Measurements from ENCODE around the gene HYAL2. TPM values are rescaled to one million over a fixed set of nuclear protein-coding genes. Genes with fewer than 3 reads are reported as not detected.

The HYAL2 gene
- total and polyA plus RNA-seq, 5 donors, result 40.9 to 114 (median 46.6) TPM

DNA sequence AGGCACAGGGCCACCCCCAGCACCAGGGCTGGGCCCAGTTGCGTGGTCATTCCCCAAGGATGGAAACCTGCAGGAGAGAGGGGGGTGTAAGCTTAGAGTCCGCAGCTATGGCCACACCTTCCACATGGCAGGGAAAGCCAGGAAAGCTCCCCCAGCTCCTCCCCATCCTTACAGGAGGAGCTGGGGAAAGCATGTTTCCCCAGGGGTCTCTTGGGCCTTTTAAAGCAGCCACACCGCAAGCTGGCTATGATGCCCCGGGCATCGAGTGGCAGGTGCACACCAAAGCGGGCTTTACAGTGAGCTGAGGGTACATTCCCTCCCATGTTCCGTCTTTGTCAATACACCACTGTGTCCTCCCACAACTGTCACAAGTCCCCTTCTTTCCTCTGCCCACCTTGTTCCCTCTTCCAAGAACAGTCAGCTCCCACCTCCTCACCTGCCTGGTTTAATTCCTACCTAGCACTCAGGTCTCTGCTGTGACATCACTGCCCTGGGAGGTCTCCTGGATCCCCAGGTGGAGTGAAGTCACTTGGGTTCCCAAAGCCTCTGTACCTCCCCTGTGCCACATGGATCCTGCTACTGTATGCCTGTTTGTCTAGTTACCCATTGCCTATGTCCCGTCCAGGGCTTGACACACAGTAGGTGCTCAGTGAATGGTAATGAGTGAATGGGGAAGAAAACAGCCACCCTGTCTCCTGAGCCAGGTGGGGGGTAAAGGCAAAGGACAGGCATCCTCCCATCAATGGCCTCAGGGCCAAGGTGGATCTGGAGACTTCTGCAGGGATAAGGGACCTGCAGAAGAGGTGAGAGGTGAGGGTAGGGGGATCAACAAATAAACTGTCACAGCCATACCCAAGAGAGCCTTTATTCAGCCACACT lies 26.8 kb downstream of the HYAL2 start:
- no peaks in the 10 kb centered on the region for H3K27me3 ChIP-seq (ENCODE audit: control insufficient read depth, insufficient read depth)
- peaks cover 16% of the 10 kb centered on the region for H3K4me1 ChIP-seq (ENCODE audit: control insufficient read depth, insufficient read depth, low read length)
- no peak overlapping the region for H3K27ac ChIP-seq (ENCODE audit: low read length)
- DNase-seq (no peak), ATAC-seq (no peak)
- H3K9me3 ChIP-seq (ENCODE audit: control insufficient read depth, low read length), result no peaks in the 10 kb centered on the region
- 81% methylated on average over 8 of the region's 8 CpGs for WGBS
- intact Hi-C loops (cut with DNase I), result no loop called here
- no peak overlapping the region for H3K4me3 ChIP-seq (ENCODE audit: low read length)

DNA sequence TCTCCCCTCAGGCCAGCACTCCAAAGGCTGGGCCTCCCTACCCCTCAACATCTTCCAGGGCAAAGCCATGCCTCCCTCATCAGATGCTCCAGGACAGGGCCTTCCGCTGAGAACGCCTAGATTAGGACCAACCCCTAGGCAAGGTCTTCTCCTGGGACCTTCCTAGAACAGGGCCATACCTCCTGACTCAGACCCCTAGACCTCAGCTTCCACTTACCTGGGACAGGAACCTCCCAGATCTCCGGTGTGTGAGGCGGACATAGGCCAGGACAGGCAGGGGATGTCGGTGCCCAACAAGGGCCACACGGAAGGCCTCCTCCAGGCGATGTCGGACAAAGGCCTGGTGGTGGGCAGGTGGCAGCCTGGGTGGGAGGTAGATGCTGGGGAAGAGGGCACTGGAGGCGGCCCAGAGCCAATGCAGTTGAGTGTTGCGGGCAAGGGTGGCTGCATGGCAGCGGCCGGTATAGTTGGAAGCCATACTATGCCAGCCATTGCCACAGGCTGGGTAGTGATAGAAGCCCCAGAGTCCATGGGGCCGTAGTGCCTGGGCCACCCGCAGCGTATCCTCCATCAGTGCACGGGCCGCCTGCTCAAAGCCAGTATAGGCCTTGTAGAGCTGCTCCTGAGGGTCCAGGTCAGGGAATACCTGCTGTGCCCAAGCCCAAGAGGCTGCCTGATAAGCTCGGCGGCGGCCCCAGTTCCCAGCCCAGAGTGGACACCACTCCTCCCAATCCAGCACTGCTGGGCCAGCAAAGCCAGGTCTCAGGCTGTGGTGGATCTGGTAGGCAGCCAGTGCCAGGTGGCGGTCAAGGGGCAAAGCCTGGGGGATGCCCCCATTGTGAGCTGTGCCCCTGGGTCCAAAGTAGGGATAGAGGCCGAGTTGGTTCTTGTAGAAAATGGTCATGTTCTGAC lies 27.8 kb downstream of the HYAL2 start:
- Histone ChIP-seq H3K4me3 (ENCODE audit: low read length) (no peak overlapping the region), H3K4me1 (ENCODE audit: control insufficient read depth, insufficient read depth, low read length) (peaks cover 10% of the 10 kb centered on the region), H3K27me3 (ENCODE audit: control insufficient read depth, insufficient read depth) (no peaks in the 10 kb centered on the region), H3K9me3 (ENCODE audit: control insufficient read depth, low read length) (no peaks in the 10 kb centered on the region), H3K27ac (ENCODE audit: low read length) (no peak overlapping the region)
- DNase-seq, result peak in 1 of 3 donors; percentile 64
- ATAC-seq, result no peak
- intact Hi-C loops (cut with DNase I), result no loop called here
- WGBS, result 90% methylated on average over 22 of the region's 22 CpGs

DNA sequence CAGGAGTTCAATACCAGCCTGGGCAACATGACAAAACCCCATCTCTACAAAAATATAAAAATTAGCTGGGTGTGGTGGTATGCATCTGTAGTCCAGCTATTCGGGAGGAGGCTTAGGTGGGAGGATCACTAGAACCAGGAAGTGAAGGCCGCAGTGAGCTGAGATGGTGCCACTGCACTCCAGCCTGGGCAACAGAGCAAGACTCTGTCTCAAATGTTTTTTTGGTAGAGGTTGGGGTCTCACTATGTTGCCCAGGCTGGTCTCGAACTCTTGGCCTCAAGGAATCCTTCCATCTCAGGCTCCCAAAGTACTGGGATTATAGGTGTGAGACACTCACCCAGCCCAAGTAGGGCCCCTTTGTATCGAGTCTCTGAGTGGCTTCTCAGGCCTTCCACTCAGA lies 28.5 kb downstream of the HYAL2 start:
- 84% methylated on average over 4 of the region's 4 CpGs for WGBS
- Histone ChIP-seq H3K27ac (ENCODE audit: low read length) (no peak overlapping the region), H3K27me3 (ENCODE audit: control insufficient read depth, insufficient read depth) (no peaks in the 10 kb centered on the region), H3K4me3 (ENCODE audit: low read length) (no peak overlapping the region), H3K9me3 (ENCODE audit: control insufficient read depth, low read length) (no peaks in the 10 kb centered on the region), H3K4me1 (ENCODE audit: control insufficient read depth, insufficient read depth, low read length) (peaks cover 10% of the 10 kb centered on the region)
- intact Hi-C loops (cut with DNase I), result no loop called here
- DNase-seq, result no peak
- no peak for ATAC-seq

DNA sequence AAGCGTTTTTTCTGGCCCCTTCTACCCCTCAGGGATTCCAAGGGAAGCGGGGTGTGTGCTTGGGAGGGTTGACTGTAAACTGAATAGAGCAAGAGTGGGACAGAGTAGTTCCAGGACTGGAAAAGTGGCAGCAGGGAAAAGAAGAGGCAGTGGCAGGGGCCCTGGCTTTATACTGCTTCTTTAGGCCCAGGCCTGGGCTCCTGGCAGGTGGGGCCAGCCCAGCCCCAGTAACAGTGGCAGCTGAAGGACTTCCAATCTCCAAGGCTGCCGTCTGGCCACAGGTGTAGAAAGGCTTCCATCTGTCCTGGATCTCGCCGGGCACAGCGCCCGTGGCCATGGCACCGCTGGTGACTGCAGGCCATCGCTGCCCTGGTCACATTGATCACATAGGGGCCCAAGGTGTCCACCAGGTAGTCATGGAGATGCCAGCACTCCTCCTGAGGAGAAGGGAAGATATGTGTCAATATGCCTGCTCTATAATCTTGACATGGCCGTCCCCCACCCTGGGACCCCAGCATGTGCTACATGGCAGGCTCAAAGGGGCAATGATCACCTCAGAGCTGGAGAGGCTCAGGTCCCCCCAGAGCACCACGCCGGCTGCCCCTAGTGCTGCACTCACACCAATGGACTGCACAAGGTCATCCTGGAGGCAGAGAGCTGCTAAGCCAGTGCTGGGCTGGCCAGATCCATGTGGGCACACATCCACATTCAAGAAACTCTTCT lies 29.3 kb downstream of the HYAL2 start:
- Histone ChIP-seq H3K4me1 (ENCODE audit: control insufficient read depth, insufficient read depth, low read length) (peaks cover 7% of the 10 kb centered on the region), H3K9me3 (ENCODE audit: control insufficient read depth, low read length) (no peaks in the 10 kb centered on the region), H3K4me3 (ENCODE audit: low read length) (no peak overlapping the region), H3K27me3 (ENCODE audit: control insufficient read depth, insufficient read depth) (no peaks in the 10 kb centered on the region), H3K27ac (ENCODE audit: low read length) (peak overlapping the region; percentile 80)
- intact Hi-C loops (cut with DNase I), result no loop called here
- ATAC-seq, result no peak
- peak in 1 of 3 donors; percentile 69 for DNase-seq
- WGBS, result 76% methylated on average over 12 of the region's 12 CpGs

DNA sequence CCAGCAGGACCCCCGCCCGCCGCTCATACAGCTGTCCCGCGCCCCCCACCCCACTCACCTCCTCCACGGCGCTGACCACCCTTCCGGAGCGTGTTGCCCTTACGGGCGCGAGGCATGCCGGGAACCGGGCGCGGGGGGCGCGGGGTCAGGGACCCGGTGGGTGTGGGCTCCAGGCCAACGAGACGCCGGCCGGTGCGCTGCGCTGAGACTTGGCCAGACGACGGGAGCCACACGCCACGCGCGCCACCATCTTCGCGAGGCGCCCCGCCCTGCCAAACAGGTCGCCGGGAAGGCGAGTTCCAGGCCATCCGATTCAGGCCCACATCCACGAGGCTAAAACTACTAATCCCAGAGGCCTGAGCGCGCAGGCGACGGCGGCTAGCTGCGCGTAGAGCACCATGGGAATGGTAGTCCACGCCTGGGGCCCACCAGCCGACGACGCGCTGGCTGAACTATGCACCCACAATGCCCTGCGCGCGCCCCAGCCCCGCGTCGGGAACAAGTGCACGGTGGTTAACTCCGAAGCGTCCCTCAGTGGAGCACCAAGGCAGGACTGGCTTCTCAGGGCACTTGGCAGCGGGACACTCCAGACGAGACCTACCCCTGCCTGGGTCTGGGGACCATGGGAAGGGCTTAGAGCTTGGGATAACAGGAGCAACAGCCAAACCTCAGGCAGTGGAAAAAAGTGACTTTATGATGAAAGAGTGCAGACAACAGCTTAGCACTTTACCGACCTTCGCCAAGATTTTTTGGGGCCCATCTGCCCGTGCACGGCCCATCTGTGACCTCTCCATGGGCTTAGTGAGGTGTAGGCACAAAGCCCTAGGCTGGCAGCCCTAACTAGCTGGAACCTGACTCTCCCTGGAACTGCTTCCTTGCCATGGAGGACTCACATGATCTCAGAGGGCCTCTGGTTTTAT lies 30.1 kb downstream of the HYAL2 start, which contains the start of gene IFRD2:
IFRD2 (minus strand) TSS at position 271 of the 920 bp plus-strand sequence; CDS start at position 116, 155 bp downstream.
- Histone ChIP-seq H3K4me1 (ENCODE audit: control insufficient read depth, insufficient read depth, low read length) (peaks cover 5% of the 10 kb centered on the region), H3K27ac (ENCODE audit: low read length) (peak within 1 kb of the TSS; percentile 80), H3K9me3 (ENCODE audit: control insufficient read depth, low read length) (no peaks in the 10 kb centered on the region), H3K4me3 (ENCODE audit: low read length) (peak within 1 kb of the TSS; percentile 79), H3K27me3 (ENCODE audit: control insufficient read depth, insufficient read depth) (no peaks in the 10 kb centered on the region)
- peak; percentile 98 to 99 (median 99) for DNase-seq
- intact Hi-C loops (cut with DNase I), result no loop called here
- under 1% methylated on average over 67 of the region's 67 CpGs for WGBS
- peak; percentile 93 to 95 for ATAC-seq

- DNase-seq (peak; percentile 33 to 74 (median 71)), ATAC-seq (no peak)
- Histone ChIP-seq H3K27me3 (ENCODE audit: control insufficient read depth, insufficient read depth) (no peaks in the 10 kb centered on the region), H3K4me3 (ENCODE audit: low read length) (no peak overlapping the region), H3K27ac (ENCODE audit: low read length) (no peak overlapping the region), H3K9me3 (ENCODE audit: control insufficient read depth, low read length) (no peaks in the 10 kb centered on the region), H3K4me1 (ENCODE audit: control insufficient read depth, insufficient read depth, low read length) (peaks cover 5% of the 10 kb centered on the region)
- intact Hi-C loops (cut with DNase I), result no loop called here
- WGBS, result 87% methylated on average over 16 of the region's 16 CpGs
These were observed 32.3 kb downstream of the HYAL2 start for GRCh38 chr3:50290161-50290641.

GRCh38 chr3:50289130-50289529 lies 33.4 kb downstream of the HYAL2 start:
- WGBS, result 92% methylated on average over 6 of the region's 6 CpGs
- no peak overlapping the region for H3K4me3 ChIP-seq (ENCODE audit: low read length)

GRCh38 chr3:50288387-50289007 lies 34.0 kb downstream of the HYAL2 start:
- intact Hi-C loops (cut with DNase I), result no loop called here

More at GRCh38 chr3:50289130-50289529, 33.4 kb downstream of the HYAL2 start:
- ATAC-seq (no peak), DNase-seq (no peak)
- H3K27me3 ChIP-seq (ENCODE audit: control insufficient read depth, insufficient read depth), result no peaks in the 10 kb centered on the region
- H3K27ac ChIP-seq (ENCODE audit: low read length), result no peak overlapping the region
- peaks cover 5% of the 10 kb centered on the region for H3K4me1 ChIP-seq (ENCODE audit: control insufficient read depth, insufficient read depth, low read length)
- intact Hi-C loops (cut with DNase I), result no loop called here
- no peaks in the 10 kb centered on the region for H3K9me3 ChIP-seq (ENCODE audit: control insufficient read depth, low read length)

DNA sequence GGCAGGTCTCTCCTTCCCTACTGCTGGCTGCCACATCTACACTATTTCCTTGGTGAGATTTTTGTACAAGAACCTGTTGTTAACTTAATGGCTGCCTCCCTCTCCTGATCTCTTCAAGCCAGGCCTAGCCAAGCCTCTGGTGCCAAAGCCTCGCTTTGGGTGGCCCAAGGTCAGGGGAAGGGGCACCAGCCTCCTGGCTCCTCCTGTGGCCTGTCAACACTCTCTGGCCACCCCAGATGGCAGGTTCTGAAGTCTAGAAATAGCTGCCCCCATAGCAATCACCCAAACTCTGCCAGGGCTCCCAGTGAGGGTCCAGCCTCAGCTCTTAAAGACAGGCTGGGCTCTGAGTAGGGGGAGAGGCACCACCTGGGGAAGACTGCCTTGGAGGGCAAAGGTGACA lies 35.3 kb downstream of the HYAL2 start:
- intact Hi-C loops (cut with DNase I), result no loop called here
- peak in 2 of 3 donors; percentile 69 to 81 for DNase-seq
- Histone ChIP-seq H3K9me3 (ENCODE audit: control insufficient read depth, low read length) (no peaks in the 10 kb centered on the region), H3K4me1 (ENCODE audit: control insufficient read depth, insufficient read depth, low read length) (peaks cover 3% of the 10 kb centered on the region), H3K27ac (ENCODE audit: low read length) (peak overlapping the region; percentile 48), H3K4me3 (ENCODE audit: low read length) (no peak overlapping the region), H3K27me3 (ENCODE audit: control insufficient read depth, insufficient read depth) (no peaks in the 10 kb centered on the region)
- peak in 1 of 2 donors; percentile 17 for ATAC-seq
- 64% methylated on average over 1 of the region's 1 CpG for WGBS

More at GRCh38 chr3:50288387-50289007, 34.0 kb downstream of the HYAL2 start:
- no peaks in the 10 kb centered on the region for H3K9me3 ChIP-seq (ENCODE audit: control insufficient read depth, low read length)
- 93% methylated on average over 23 of the region's 23 CpGs for WGBS
- H3K27me3 ChIP-seq (ENCODE audit: control insufficient read depth, insufficient read depth), result no peaks in the 10 kb centered on the region
- peak in 1 of 3 donors; percentile 34 for DNase-seq
- no peak overlapping the region for H3K27ac ChIP-seq (ENCODE audit: low read length)
- ATAC-seq, result no peak
- no peak overlapping the region for H3K4me3 ChIP-seq (ENCODE audit: low read length)
- peaks cover 5% of the 10 kb centered on the region for H3K4me1 ChIP-seq (ENCODE audit: control insufficient read depth, insufficient read depth, low read length)

All from right cardiac atrium (tissue), 5 donors.